RWPE2 (cell line): ENCODE data around the gene MDFI.
A peak's percentile ranks its signal among the peaks of the same experiment; 100 is the strongest.

Source experiments
- ATAC-seq: fragments of 200-7000 bp; cut with Tn5 transposase; 3 replicates; pipeline ENCODE4 v1.9.1; 2021; ENCODE audit warnings: low read depth
- DNase-seq: peaks from one replicate; pipeline ENCODE4 v3.0.0-alpha.2; 2020; ENCODE audit warnings: low spot score
- H3K27ac ChIP-seq: fragments of 450-650 bp; 2 replicates; pipeline ENCODE4 v1.5.1; 2017; ENCODE audit warnings: mild to moderate bottlenecking; ENCODE audit not compliant: poor library complexity, severe bottlenecking
- H3K27me3 ChIP-seq: fragments of 250-450 bp; sonication (Bioruptor Pico); 2 replicates; pipeline ENCODE4 v1.5.1; 2021; ENCODE audit warnings: mild to moderate bottlenecking, moderate library complexity; ENCODE audit not compliant: insufficient read depth, poor library complexity, severe bottlenecking
- H3K36me3 ChIP-seq: fragments of 250-450 bp; sonication (Bioruptor Pico); 2 replicates; pipeline ENCODE4 v1.5.1; 2020; ENCODE audit warnings: low read depth, mild to moderate bottlenecking, moderate library complexity
- H3K4me1 ChIP-seq: fragments of 250-450 bp; sonication (Bioruptor Pico); 2 replicates; pipeline ENCODE4 v1.5.1; 2021; ENCODE audit warnings: mild to moderate bottlenecking, moderate library complexity; ENCODE audit not compliant: insufficient read depth, poor library complexity, severe bottlenecking
- H3K4me3 ChIP-seq: fragments of 250-450 bp; sonication (Bioruptor Pico); 2 replicates; pipeline ENCODE4 v1.5.1; 2021; ENCODE audit warnings: mild to moderate bottlenecking, moderate library complexity; ENCODE audit not compliant: severe bottlenecking
- H3K9me3 ChIP-seq: fragments of 250-450 bp; sonication (Bioruptor Pico); 2 replicates; pipeline ENCODE4 v1.5.1; 2021; ENCODE audit warnings: mild to moderate bottlenecking, moderate library complexity; ENCODE audit not compliant: severe bottlenecking
- TF ChIP-seq, protein P1 (sequence below): fragments of 450-650 bp; IDR thresholded peaks from one replicate; pipeline ENCODE4 v1.5.1; 2017; ENCODE audit warnings: mild to moderate bottlenecking, moderate library complexity; ENCODE audit not compliant: poor library complexity, severe bottlenecking

MDFI gene

DNA sequence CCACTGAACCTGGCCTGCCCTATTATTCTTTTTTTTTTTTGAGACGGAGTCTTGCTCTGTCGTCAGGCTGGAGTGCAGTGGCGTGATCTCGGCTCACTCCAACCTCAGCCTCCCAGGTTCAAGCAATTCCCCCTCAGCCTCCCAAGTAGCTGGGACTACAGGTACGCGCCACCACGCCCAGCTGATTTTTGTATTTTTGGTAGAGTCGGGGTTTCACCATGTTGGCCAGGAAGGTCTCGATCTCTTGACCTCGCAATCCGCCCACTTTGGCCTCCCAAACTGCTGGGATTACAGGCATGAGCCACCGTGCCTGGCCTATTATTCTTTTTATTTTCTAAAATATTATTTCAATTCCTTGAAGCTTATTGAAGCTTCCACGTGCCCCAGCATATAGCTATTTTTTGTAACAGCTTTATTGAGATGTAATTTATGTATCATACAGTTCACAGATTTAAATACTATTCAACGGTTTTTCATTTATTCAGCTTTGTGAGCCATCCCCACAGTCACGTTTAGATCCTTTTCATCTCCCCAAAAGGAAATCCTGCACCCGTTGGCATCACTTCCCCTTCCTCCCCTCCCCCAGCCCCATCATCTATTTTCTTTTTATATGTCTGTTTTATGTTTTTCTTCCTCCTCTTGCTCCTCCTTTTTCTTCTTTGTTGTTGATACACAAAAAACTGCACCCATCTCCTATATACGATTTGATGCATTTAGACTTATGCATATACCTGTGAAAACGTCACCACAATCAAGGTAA lies 13.5 kb upstream of the MDFI start:
- no peak overlapping the region for H3K4me3 ChIP-seq
- H3K4me1 ChIP-seq, result peaks cover 31% of the 10 kb centered on the region
- peaks cover 8% of the 10 kb centered on the region for H3K9me3 ChIP-seq
- H3K27me3 ChIP-seq, result no peaks in the 10 kb centered on the region
- DNase-seq, result no peak
- no peak for ATAC-seq
- TF ChIP-seq, protein P1, sequence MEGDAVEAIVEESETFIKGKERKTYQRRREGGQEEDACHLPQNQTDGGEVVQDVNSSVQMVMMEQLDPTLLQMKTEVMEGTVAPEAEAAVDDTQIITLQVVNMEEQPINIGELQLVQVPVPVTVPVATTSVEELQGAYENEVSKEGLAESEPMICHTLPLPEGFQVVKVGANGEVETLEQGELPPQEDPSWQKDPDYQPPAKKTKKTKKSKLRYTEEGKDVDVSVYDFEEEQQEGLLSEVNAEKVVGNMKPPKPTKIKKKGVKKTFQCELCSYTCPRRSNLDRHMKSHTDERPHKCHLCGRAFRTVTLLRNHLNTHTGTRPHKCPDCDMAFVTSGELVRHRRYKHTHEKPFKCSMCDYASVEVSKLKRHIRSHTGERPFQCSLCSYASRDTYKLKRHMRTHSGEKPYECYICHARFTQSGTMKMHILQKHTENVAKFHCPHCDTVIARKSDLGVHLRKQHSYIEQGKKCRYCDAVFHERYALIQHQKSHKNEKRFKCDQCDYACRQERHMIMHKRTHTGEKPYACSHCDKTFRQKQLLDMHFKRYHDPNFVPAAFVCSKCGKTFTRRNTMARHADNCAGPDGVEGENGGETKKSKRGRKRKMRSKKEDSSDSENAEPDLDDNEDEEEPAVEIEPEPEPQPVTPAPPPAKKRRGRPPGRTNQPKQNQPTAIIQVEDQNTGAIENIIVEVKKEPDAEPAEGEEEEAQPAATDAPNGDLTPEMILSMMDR, result no peak
- H3K27ac ChIP-seq, result peak overlapping the region; percentile 89
- no peaks in the 10 kb centered on the region for H3K36me3 ChIP-seq

DNA sequence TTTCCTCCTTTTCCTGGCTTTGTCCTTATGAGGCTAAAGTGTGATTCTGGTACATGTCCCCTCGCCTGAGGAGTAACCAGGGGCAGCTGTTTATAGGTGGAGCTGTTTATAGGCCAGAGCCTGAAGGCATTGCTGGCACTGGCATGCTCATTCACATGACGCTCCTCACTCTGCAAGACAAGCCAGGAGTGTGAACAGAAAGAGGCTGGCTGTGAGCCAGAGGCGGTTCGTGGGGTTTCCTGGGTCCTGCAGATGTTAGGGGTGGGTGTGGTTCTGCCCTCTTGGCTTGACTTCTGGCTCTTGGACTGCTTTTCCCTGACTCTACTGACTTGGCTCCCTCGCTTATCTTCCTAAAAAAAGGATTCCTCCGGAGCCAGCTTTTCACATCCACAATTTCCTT lies 12.8 kb upstream of the MDFI start:
- Histone ChIP-seq H3K27me3 (no peaks in the 10 kb centered on the region), H3K9me3 (peaks cover 8% of the 10 kb centered on the region), H3K36me3 (no peaks in the 10 kb centered on the region), H3K27ac (peak overlapping the region; percentile 89), H3K4me1 (peaks cover 31% of the 10 kb centered on the region), H3K4me3 (no peak overlapping the region)
- peak; percentile 73 for ATAC-seq
- TF ChIP-seq, protein P1, result no peak
- no peak for DNase-seq

- Histone ChIP-seq H3K27me3 (no peaks in the 10 kb centered on the region), H3K4me1 (peaks cover 31% of the 10 kb centered on the region), H3K27ac (peak overlapping the region; percentile 89), H3K36me3 (no peaks in the 10 kb centered on the region), H3K9me3 (peaks cover 6% of the 10 kb centered on the region), H3K4me3 (no peak overlapping the region)
- DNase-seq (no peak), ATAC-seq (no peak)
- TF ChIP-seq, protein P1, result no peak
These were observed 12.2 kb upstream of the MDFI start for GRCh38 chr6:41626022-41626421.

- H3K36me3 ChIP-seq, result no peaks in the 10 kb centered on the region
- H3K27me3 ChIP-seq, result no peaks in the 10 kb centered on the region
- ATAC-seq, result peak; percentile 83
- H3K9me3 ChIP-seq, result no peaks in the 10 kb centered on the region
- peaks cover 31% of the 10 kb centered on the region for H3K4me1 ChIP-seq
- no peak overlapping the region for H3K4me3 ChIP-seq
- peak overlapping the region; percentile 89 for H3K27ac ChIP-seq
- DNase-seq, result no peak
- TF ChIP-seq, protein P1, result no peak
These were observed 11.4 kb upstream of the MDFI start for GRCh38 chr6:41626917-41627316.

GRCh38 chr6:41629128-41629527 lies 9.1 kb upstream of the MDFI start:
- Histone ChIP-seq H3K4me1 (peaks cover 31% of the 10 kb centered on the region), H3K4me3 (no peak overlapping the region), H3K9me3 (no peaks in the 10 kb centered on the region), H3K27ac (no peak overlapping the region), H3K36me3 (no peaks in the 10 kb centered on the region), H3K27me3 (no peaks in the 10 kb centered on the region)
- TF ChIP-seq, protein P1, result no peak
- no peak for DNase-seq
- no peak for ATAC-seq
